Measurements from ENCODE around the gene TMEM204.

TMEM204 gene

DNA sequence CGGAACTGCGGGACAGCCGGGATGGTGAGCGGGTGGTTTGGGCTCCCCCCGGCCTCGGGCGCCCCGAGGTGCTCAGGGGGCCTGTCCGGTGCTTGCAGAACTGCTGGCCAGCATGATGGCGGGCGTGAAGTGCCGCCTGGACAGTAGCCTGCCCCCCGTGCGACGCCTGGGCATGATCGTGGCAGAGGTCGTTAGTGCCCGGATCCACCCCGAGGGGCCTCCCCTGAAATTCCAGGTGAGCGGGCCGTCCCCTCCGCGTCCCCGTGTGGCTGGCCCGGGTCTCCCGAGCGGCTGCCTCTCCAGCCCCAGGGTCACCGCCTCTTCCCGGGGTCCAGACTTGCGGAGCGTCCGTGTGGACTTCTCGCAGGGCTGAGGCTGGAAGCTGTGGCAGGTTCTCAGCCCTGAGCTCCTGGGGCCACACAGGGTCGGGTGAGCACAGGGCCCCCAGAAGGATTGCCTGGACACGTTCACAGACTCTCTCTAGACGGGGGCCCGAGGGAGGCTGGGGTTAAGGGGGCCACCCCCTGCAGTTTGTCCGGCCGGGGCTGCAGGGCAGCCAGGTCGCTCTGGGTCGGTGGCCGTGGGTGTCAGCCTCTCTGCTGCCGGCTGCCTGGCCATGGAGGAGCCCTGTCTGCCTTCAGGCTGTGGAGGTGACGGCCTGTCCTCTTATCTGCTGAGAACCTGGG is 32.9 kb upstream of the TMEM204 start:
- no peak for DNase-seq

DNA sequence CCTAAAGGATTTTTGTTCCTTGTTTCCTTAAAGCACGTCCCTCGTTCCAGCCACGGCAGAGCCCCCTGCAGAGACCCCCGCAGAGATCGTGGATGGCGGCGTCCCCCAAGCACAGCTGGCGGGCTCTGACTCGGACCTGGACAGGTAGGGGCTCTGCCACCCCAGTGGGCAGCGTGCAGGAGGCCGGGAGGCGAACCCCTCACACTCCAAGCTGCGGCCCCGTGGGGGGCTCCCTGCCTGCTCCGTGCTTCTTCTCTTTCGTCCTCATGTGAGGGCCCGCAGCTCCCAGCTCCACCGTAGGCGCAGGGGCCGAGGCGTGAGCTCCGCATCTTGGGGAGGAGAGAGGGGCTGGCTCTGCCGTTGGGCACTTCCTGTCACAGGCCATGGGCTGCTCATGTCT is 31.8 kb upstream of the TMEM204 start:
- DNase-seq = no peak

DNA sequence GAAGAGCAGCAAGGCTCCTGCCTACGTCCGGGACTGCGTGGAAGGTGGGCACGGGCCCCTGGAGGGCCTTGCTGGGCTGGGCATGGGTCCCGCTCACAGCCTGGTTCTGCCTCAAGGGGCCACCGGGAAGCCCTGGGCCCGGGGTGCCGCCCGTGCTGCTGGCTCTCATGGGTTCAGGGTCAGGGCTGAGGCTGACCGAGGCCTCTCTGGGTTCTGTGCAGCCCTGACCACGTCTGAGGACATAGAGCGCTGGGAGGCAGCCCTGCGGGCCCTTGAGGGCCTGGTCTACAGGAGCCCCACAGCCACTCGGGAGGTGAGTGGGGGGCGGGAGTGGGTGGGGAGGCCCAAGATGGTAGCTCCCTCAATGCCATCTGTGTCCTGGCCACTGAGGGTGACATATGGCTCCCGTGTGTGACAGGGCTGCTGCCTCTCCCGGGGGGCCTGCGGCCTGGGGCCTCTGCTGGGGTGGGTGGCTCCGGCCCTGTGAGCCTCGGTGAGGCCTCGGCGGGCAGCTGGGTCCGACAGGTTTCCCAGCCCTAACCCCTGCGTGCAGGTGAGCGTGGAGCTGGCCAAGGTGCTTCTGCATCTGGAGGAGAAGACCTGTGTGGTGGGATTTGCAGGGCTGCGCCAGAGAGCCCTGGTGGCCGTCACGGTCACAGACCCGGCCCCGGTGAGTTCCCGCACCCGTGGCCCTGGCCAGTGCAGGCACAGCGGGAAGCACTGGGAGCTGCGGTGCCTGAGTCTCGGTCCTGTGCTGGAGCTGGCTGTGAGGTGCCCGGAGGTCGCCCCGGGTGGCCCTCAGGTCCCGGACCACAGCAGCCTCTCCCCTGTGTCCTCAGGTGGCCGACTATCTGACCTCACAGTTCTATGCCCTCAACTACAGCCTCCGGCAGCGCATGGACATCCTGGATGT is 31.1 kb upstream of the TMEM204 start:
- no peak for DNase-seq

DNA sequence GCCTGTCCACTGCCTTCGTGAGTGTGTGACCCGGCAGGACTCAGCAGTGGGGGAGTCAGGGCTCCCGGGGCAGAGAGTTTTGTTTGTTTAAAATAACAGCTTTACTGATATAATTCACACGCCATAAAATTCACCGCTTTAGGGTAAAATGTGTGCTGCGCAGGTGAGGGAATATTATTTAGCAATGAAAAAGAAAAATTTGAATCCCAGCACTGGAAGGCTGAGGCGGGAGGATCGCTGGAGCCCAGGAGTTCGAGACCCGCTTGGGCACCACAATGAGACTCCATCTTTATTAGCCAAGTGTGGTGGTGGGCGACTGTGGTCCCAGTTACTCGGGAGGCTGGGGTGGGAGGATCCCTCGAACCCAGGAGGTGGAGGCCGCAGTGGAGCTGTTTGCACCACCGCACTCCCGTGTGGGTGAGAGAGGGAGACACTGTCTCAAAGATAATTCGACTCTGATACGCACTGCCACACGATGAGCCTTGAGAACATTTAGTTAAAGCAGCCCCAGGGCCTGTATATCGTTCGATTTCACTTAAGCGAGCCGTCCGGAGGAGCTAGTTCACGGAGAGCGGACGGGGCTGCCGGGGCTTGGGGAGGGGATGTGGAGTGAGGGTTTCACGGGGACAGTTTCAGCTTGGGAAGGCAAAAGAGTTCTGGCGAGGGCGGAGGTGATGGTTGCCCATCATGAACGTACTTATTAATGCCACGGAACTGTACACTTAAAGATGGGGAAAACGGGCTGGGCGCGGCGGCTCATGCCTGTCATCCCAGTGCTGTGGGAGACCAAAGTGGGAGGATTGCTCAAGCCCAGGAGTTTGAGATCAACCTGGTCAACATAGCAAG is 30.1 kb upstream of the TMEM204 start:
- no peak for DNase-seq

DNA sequence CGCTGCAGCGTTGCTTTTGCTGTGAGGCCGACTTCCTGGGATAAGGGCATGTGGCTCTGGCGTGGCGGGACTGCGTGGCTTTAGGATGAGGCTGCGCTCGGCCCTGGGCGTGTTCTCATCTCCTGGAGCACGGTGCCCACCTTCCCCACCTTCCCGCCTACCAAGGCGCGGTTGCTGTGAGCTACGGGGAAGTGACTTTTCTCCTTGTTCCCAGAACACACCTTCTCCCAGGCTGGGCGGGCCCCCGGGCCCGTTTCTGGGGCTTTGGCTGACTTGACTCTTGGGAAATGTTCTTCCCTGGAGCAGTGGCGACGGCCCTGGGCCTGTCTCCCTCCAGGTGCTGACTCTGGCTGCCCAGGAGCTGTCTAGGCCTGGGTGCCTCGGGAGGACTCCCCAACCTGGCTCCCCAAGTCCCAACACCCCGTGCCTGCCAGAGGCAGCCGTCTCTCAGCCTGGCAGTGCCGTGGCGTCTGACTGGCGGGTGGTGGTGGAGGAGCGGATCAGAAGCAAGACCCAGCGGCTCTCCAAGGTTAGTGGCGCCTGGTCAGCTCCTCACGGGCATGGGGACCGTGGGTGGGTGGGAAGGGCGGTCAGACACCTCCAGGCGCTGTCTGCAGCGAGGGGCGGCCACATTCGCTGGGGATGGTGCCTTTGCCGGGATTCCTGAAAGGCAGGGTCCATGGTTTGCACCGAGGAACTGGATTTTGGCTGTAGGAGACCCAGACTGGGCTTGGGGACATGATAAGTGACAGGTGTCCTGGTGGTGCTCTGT is 28.2 kb upstream of the TMEM204 start:
- no peak for DNase-seq

DNA sequence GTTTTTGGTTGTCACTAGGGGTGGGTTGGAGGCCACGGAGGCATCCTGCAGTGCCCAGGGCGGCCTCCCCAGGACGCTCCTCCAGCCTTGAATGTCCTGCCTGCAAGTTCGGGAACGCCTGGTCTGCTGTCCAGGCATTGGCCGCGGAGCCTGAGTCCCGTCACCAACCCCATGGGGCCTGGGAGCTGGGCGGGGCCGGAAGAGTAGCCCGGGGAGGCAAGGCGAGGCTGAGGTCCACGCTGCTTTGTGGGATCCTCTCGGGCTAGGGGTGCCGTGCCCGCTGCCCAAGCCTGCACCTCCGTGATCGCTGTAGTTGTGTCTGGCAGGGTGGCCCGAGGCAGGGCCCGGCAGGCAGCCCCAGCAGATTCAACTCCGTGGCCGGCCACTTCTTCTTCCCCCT is 27.6 kb upstream of the TMEM204 start:
- no peak for DNase-seq

DNA sequence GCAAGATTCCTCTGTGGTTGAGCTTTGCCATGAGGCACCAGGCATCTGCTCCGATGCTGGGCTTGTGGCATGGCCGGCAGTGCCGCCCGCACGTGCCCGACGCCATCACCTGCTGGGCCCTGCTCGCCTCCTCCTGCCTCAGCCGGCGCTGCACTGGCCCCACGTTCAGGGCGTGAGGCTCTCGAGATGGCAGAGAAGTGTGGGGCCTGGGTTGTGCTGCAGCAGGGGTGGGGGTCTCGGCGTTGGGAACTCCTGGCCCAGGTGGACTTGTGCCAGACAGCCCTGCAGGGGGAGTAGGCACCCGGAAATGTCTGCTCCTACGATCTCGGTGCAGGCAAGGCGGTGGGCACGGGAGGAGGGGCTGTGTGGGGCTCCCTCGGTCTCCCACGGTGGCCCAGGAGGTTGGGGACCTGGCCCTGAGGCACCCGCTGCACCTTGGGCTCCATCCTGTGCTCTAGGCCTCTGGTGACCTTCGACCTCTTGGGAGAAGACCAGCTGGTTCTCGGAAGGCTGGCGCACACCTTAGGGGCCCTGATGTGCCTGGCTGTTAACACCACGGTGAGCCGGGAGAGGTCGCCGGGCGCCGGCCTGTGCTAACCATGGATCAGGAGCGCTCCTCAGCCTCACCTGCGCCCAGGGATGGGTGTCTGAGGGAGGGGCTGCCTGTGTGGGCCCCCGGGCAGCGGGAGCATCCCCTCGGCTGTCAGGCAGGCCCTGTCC is 26.8 kb upstream of the TMEM204 start:
- no peak for DNase-seq

DNA sequence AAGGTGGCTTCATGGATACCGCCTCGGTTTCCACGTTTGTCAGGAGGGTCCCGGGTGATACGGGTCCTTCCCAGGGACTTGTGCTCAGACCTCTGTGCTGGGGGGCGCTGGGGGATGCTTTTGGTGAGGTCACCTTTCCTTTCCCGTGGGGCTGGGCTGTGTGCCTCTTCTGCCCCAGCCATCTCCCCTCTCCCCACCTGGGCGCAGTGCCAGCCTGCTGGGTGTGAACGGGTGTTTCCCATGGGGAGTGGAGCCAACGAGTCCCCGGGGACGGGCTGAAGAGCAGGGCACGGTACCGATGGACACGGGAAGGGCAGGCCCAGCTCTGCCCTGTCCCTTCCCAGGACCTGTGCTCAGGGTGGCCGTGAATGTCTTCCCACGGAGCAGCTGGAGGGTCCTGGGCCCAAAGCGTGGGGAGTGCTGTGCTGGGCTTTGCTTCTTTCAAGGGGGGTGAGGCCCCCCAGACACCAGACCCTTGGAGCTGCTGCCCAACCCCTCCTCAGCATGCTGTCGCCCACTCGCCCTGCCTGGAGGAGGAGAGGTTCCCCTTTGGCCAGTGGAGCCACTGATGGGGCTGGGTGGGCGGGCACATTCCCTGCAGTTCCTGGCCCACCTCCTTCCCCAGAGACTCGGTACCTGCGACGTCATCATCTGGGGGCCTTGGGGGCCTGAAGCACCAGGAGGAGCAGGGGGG is 24.8 kb upstream of the TMEM204 start:
- no peak for DNase-seq

DNA sequence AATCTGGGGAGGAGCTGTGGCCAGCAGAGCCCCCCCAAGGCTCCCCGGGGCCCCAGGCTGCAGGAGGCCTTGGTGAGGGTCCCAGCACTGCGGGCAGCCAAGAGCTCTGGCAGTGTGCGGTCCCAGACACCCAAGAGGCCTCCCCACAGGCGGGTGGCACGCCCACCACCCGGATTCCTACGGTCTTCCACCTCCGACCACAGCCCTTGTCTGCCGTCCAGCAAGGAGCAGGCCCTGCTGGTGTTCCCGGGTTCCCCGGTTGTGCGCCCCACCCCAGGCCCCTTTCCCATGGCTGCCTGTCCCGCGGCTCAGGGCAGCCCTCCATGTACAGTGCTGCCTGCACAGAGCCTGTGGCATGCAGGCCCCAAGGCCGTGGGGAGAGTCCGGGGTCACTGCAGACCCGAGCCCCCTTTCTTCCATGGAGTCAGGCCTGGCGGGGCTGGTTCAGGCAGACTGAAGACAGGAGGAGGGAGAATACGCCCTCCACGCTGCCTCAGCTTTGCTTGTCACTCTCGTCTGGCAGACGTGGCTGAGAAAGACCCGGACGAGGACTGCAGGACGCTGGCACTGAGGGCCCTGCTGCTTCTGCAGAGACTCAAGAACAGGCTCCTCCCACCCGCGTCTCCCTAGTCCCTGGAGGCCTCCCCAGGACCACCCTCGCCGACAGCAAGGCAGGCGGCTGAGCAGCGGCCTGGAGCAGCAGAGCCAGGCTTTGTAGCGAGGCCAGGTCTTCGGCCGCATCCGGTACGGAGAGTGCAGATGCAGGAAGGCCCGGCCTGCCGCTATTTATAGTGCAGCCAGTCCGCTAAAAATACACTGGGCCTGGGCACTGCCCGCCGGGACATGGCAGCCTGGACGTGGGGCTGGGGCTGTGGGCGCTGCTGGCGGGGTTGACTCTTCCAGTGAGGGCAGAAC is 23.9 kb upstream of the TMEM204 start:
- no peak for DNase-seq

DNA sequence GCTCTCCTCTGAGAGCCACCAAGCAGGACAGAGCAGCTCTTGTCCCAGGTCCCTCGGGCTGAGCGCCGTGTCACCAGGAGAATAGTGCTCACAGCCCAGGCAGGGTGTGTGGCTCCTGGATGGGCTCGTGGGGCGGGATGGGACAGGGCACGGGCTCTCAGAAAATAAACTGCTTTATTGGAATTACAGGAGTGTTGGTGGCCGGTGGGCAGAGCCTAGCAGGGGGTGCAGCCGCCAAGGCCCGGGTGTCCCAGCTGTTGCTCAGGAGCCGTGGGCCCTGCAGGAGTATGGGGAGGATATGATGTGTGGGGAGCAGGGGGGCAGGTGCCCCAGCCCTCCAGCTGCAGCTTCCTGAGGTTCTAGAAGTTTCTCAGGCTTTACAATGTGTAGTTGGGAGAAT is 23.2 kb upstream of the TMEM204 start:
- no peak for DNase-seq

DNA sequence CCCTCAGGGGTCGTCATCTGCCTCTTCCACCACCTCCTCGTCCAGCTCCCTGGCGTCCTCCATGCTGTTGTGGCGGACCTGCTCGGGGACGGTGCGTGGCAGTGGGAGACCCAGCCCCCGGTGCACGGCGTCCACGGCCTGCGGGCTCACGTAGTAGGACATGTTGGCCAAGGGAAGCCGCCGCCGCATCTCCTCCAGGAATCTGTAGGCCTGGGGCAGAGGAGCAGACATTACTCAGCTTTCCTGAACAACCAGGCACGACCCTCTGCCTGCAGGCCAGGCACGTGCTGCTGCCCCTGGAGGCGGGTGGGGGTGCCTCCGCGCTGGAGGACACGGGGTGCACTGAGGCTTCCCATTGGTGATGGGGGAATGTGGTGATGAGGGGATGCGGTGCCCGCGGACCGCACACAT is 22.5 kb upstream of the TMEM204 start:
- no peak for DNase-seq

DNA sequence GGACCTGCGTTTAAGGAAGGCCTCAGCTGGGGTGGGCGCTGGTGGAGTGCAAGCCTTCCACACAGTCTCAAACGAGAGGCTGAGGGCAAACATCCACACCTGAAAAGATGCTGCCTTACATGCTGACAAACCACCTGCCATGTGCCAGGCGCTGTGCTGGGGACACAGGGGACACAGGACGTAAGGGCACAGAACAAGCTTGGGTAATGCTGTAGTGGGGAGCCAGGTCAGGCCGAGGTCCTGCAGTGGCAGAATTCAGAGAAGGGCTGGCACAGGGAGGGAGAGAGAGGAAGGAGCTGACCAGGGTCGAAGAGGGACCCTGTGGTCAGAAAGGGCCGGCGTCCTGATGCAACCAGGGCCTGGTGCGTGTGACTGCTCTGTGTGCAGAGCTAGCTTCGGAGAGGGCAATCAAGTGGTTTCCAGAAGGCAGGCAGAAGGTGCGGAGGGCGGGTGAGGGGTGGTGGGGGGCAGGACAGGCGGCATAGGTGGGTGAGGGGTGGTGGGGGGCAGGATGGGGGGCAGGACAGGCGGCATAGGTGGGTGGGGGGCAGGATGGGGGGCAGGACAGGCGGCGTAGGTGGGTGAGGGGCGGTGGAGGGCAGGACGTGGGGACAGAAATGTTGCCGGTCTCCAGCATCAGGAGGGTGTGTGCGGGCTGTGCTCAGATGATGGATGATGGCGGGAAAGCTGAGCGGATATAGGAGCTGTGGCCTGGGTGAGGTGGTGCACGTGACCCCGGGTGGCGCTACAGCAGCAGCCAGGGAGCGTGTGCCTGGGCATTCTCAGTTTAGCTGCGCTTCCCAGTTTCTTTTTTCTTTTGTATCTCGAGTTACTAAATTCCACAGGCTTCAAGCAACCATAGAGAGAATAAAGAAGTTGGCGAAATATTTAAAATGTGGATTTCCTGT is 21.6 kb upstream of the TMEM204 start:
- no peak for DNase-seq

DNA sequence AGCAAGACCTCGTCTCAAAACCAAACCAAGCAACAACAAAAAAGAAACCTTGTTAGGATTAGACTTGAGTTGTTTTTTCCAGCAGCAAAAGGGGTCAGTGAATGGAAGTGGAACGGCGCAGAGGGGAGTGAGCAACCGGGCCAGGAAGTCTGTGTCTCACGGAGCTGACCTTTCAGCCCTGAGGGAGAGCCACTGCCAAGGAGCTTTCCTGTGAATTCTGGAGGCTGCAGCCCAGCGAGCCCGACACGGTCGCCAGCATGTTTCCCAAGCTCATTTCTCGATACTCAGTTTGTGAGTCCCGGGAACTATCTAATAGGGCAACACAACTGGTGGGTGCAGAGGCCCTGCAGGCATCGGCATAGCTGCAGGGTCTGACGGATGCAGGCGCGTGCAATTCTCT is 20.7 kb upstream of the TMEM204 start:
- DNase-seq = no peak

DNA sequence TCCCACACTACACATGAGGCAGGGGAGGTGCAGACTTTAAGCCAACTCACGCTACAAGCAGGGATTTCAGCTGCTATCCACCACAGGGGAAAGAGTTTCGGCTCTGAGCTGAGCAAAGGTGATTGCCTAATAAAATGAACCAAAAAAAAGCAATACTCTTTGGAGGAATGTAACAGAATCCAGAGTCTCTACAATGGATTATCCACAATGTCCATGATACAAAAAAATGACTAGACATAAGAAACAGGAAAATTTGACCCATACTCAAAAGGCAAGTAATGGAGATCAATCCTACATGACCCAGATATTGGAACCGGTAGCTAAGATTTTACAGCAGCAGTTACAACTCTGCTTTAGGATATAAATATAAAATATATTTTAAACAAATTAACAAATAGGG is 19.0 kb upstream of the TMEM204 start:
- no peak for DNase-seq

DNA sequence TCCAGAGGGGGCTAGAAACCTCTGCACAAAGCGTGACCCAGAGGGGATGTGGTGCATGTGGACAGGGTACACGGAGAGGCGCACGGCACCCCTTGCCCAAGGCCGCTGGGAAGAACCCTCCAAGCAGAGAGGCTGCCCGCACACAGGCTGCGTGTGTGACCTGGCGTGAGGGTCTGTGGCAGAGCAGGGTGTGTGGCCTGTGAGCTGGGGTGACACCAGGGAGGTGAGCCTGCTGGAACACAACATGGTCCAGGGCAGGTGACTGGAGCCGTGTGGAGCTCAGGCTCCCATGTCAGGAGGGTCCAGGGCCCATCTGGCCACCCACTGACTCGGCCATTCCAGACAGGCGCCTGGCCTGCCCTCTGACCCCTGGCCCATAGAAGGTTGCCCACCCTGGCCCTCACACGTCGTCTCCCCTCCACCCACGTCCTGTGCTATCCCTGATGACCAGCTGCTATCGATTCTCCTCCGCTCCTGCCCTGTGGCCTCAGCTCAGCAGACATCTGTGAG is 14.8 kb upstream of the TMEM204 start:
- no peak for DNase-seq

DNA sequence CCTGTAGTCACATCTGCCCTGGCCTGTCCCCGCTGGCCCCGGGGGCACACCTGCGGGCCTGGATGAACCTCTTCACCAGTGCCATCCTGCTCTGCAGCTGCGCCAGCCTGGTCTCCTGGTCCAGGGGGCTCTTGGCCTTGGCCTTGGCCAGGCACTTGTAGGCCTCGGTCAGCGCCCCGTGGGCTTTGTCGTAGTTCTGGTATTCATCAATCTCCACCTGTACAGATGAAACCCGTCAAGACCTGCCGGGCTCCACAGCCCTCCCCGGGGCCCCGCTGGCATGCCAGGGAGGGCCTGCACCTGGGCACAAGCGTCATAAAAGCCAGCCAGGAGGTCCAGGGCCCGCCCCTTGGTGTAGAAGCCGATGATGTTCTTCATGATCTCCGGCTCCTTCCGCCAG is 13.6 kb upstream of the TMEM204 start:
- DNase-seq = no peak

DNA sequence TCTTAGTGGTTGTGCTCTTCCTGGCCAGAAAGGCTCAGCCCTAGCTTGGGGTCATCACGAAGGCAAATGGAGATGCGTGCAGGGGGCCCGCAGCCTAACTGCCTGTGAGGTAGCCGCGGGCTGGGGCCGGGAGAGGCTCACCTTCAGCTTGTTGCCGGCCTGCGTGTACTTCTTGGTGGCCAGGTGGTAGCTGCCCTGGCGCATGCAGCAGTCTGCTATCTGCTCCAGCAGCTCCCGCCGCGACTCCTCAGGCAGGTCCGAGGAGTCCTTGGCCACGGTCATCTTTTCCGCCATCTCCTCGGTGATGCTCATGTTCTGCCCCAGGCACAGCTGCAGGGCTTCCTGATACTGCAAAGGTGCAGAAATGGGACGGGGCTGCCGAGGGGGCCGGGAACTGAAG is 13.0 kb upstream of the TMEM204 start:
- DNase-seq = no peak

DNA sequence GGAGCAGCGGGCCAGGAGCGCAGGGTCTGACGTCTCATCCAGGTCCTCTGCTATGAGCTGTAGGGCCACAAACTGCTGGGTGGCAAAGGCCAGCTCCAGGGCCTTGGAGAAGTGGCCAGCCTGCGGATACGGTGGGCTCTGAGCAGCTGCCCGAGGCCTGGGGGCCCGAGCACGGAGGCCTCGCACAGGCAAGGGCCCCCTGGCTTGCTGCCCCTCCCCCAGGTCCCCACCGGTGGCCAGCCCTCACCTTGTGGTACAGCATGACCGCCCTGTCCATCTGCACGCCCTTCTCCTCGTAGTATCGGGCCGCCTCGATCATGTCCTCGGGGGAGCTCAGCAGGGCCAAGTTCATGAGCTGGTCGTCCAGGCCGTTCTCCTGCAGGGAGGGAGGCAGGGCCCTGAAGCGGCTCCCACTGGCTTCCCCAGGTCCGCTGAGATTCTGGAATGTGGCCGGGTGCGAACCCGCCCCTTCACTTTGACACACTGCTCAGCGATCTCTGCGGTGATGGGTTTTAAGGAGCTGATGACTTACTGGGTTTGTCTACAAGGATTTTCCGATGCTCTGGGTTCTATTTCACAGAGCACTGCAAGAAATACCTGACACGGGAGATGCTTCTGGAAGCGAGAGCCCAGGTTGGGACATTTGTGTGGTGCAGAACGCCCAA is 9.8 kb upstream of the TMEM204 start:
- DNase-seq = no peak
